CD14-positive monocyte (primary cell): Measurements from ENCODE around the gene ST3GAL2. TPM values are rescaled to one million over a fixed set of nuclear protein-coding genes. Genes with fewer than 3 reads are reported as not detected.
"Not testable (repeated sequence)": the region's sequence is repeated elsewhere in the genome, so short reads cannot be mapped to it uniquely, and the experiment has no call there.

ENCODE experiments used
- DNase-seq, 3 donors: peaks; one replicate each; pipeline ENCODE4 v3.0.0-alpha.2; 2011 to 2022
- H2AFZ ChIP-seq: 2 replicates; pipeline ENCODE4 v1.6.0; 2012; ENCODE audit warnings: mild to moderate bottlenecking, low read depth, low read length, inconsistent platforms; ENCODE audit not compliant: insufficient read depth, poor library complexity, severe bottlenecking
- H3K27ac ChIP-seq, 2 donors: 1 replicate in 1 of 2; 2 replicates in 1 of 2; pipeline ENCODE4 v1.5.1; 2012 to 2013; ENCODE audit warnings: low read length in 2 of 2, control low read depth in 1 of 2, inconsistent platforms in 1 of 2, low read depth in 1 of 2, mild to moderate bottlenecking in 1 of 2
- H3K27me3 ChIP-seq, 2 donors: one replicate each; pipeline versions ENCODE4 v1.6.0 to v1.6.1; 2011 to 2013; ENCODE audit warnings: low read length in 2 of 2; ENCODE audit not compliant: control insufficient read depth in 2 of 2, insufficient read depth in 2 of 2
- H3K36me3 ChIP-seq, 2 donors: replicated peaks in 1 of 2; 1 replicate in 1 of 2; 2 replicates in 1 of 2; pipeline versions ENCODE4 v1.5.1 to v1.6.1; 2012 to 2013; ENCODE audit warnings: low read length in 2 of 2, control low read depth in 1 of 2, inconsistent platforms in 1 of 2, mild to moderate bottlenecking in 1 of 2; ENCODE audit not compliant: insufficient read depth in 2 of 2, control insufficient read depth in 1 of 2
- H3K4me1 ChIP-seq, 2 donors: 1 replicate in 1 of 2; 2 replicates in 1 of 2; pipeline versions ENCODE4 v1.5.1 to v1.6.1; 2012 to 2013; ENCODE audit warnings: low read length in 2 of 2, control low read depth in 1 of 2, inconsistent platforms in 1 of 2, mild to moderate bottlenecking in 1 of 2, moderate library complexity in 1 of 2; ENCODE audit not compliant: insufficient read depth in 2 of 2, control insufficient read depth in 1 of 2
- H3K4me2 ChIP-seq: replicated peaks from 2 replicates; pipeline ENCODE3; 2012; ENCODE audit warnings: low read length, moderate library complexity, mild to moderate bottlenecking; ENCODE audit not compliant: poor library complexity, severe bottlenecking; ENCODE audit errors: extremely low read depth
- H3K4me3 ChIP-seq, 3 experiments: fragments of 200-600 bp in 1 of 3; sonication (generic) in 1 of 3; replicated peaks in 1 of 3; 1 replicate in 2 of 3; 2 replicates in 1 of 3; pipeline ENCODE4 v1.5.1; 2011 to 2013; ENCODE audit warnings: low read length in 3 of 3, mild to moderate bottlenecking in 3 of 3, control low read depth in 2 of 3, low read depth in 2 of 3, inconsistent platforms in 1 of 3, moderate library complexity in 1 of 3
- H3K79me2 ChIP-seq: 2 replicates; pipeline ENCODE4 v1.6.0; 2012; ENCODE audit warnings: mild to moderate bottlenecking, control low read depth, inconsistent platforms, low read length, moderate library complexity; ENCODE audit not compliant: insufficient read depth
- H3K9ac ChIP-seq: 2 replicates; pipeline ENCODE4 v1.6.0; 2017; ENCODE audit warnings: low read length, mild to moderate bottlenecking; ENCODE audit not compliant: insufficient read depth, poor library complexity, severe bottlenecking
- H3K9me3 ChIP-seq, 2 donors: replicated peaks in 1 of 2; 1 replicate in 1 of 2; 2 replicates in 1 of 2; pipeline versions ENCODE4 v1.5.1 to v1.6.1; 2012 to 2013; ENCODE audit warnings: low read length in 2 of 2, control low read depth in 1 of 2; ENCODE audit not compliant: control insufficient read depth in 1 of 2, insufficient read depth in 1 of 2
- H4K20me1 ChIP-seq: 2 replicates; pipeline ENCODE4 v1.6.0; 2012; ENCODE audit warnings: mild to moderate bottlenecking, low read length, control low read depth, moderate library complexity; ENCODE audit not compliant: insufficient read depth
- H3K27ac Mint-ChIP-seq, 7 donors: one replicate each; pipeline ENCODE4 v1.8.0; 2020; ENCODE audit warnings: mild to moderate bottlenecking in 7 of 7, mixed read lengths in 7 of 7, moderate library complexity in 6 of 7, inconsistent platforms in 2 of 7
- H3K27me3 Mint-ChIP-seq, 3 donors: one replicate each; pipeline ENCODE4 v1.8.0; 2021 to 2022; ENCODE audit warnings: low read depth in 3 of 3, mild to moderate bottlenecking in 3 of 3, mixed read lengths in 3 of 3, moderate library complexity in 3 of 3, inconsistent platforms in 1 of 3
- H3K36me3 Mint-ChIP-seq, 2 donors: one replicate each; pipeline ENCODE4 v1.8.0; 2020; ENCODE audit warnings: mixed read lengths in 2 of 2, inconsistent platforms in 1 of 2, mild to moderate bottlenecking in 1 of 2
- H3K4me1 Mint-ChIP-seq: one replicate; pipeline ENCODE4 v1.8.0; 2020; ENCODE audit warnings: mild to moderate bottlenecking, mixed read lengths
- H3K4me3 Mint-ChIP-seq, 2 donors: one replicate each; pipeline ENCODE4 v1.8.0; 2020; ENCODE audit warnings: mild to moderate bottlenecking in 2 of 2, mixed read lengths in 2 of 2, moderate library complexity in 1 of 2
- H3K9me3 Mint-ChIP-seq, 7 donors: one replicate each; pipeline ENCODE4 v1.8.0; 2020 to 2022; ENCODE audit warnings: mixed read lengths in 7 of 7, mild to moderate bottlenecking in 6 of 7, moderate library complexity in 6 of 7, inconsistent platforms in 2 of 7
- CTCF ChIP-seq: fragments of 200-600 bp; IDR thresholded peaks from one replicate; pipeline ENCODE4 v1.8.0; 2022; ENCODE audit warnings: antibody characterized with exemption, mild to moderate bottlenecking
- WGBS: methylation state at CpG from one replicate; pipeline ENCODE4 v1.1.5; 2013; ENCODE audit warnings: missing lambda C conversion rate; ENCODE audit not compliant: insufficient coverage; 5-methylcytosine and 5-hydroxymethylcytosine counted together
- intact Hi-C, 2 donors: fragments of 100-400 bp; cut with micrococcal nuclease; formaldehyde crosslinking; loops; one replicate each; pipeline versions ENCODE4 v1.15.0 to v1.15.1; 2023
- polyA plus RNA-seq, 3 donors: library from polyadenylated mRNA; depleted of rRNA in 1 of 3; unstranded in 2 of 3; stranded (reverse) in 1 of 3; fragments of 300-500 nt in 2 of 3; fragments of >200 nt in 1 of 3; fragmentation: Illumina TruSeq in 2 of 3; gene quantifications; 1 replicate in 2 of 3; 2 replicates in 1 of 3; pipeline ENCODE4 v1.2.3, GENCODE V29; 2012 to 2021

Gene ST3GAL2
- polyA plus RNA-seq, 3 donors, result 13.5 to 20.0 (median 18.4) TPM

GRCh38 chr16:70388006-70388680, 50.8 kb downstream of the ST3GAL2 start:
- no peaks in the 10 kb centered on the region for H3K9me3 Mint-ChIP-seq
- intact Hi-C loops, result loop anchor here in 1 of 2 donors (10.0 kb wide), 1 partner anchor 137 kb away; the partner anchor contains the start of genes COG4 and SF3B3
- no peak overlapping the region for H3K4me3 ChIP-seq
- no peaks in the 10 kb centered on the region for H3K27me3 ChIP-seq
- H3K9ac ChIP-seq, result no peak overlapping the region
- DNase-seq, result no peak
- H4K20me1 ChIP-seq, result peaks cover 4% of the 10 kb centered on the region
- H3K79me2 ChIP-seq, result no peaks in the 10 kb centered on the region
- H3K9me3 ChIP-seq, result no peaks in the 10 kb centered on the region
- H3K27ac Mint-ChIP-seq, result no peak overlapping the region
- no peak overlapping the region for H3K4me3 Mint-ChIP-seq
- peaks cover 38 to 71% of the 10 kb centered on the region in 2 donors for H3K36me3 Mint-ChIP-seq
- no peak overlapping the region for H2AFZ ChIP-seq
- 96% methylated on average over 14 of the region's 19 CpGs for WGBS
- no peak for TF ChIP-seq CTCF
- peaks cover 16 to 70% of the 10 kb centered on the region in 2 donors for H3K36me3 ChIP-seq
- H3K4me1 Mint-ChIP-seq, result no peaks in the 10 kb centered on the region
- no peak overlapping the region for H3K4me2 ChIP-seq
- peaks cover 0 to 1% (median 0%) of the 10 kb centered on the region in 3 donors for H3K27me3 Mint-ChIP-seq
- H3K27ac ChIP-seq, result no peak overlapping the region
- H3K4me1 ChIP-seq, result no peaks in the 10 kb centered on the region

GRCh38 chr16:70386289-70386986, 52.5 kb downstream of the ST3GAL2 start:
- not testable (repeated sequence) for H3K4me1 Mint-ChIP-seq, H3K9ac ChIP-seq, H3K27ac ChIP-seq, H3K4me1 ChIP-seq, H3K27me3 Mint-ChIP-seq, H3K27me3 ChIP-seq, H3K4me3 ChIP-seq, H4K20me1 ChIP-seq, H2AFZ ChIP-seq, H3K9me3 Mint-ChIP-seq, DNase-seq, H3K4me3 Mint-ChIP-seq, H3K9me3 ChIP-seq, H3K4me2 ChIP-seq, H3K79me2 ChIP-seq, H3K27ac Mint-ChIP-seq
- 92% methylated on average over 10 of the region's 20 CpGs for WGBS
- peaks cover 33 to 65% of the 10 kb centered on the region in 2 donors for H3K36me3 Mint-ChIP-seq
- H3K36me3 ChIP-seq, result peaks cover 16 to 60% of the 10 kb centered on the region in 2 donors
- intact Hi-C loops, result loop anchor here in 1 of 2 donors (10.0 kb wide), 1 partner anchor 138 kb away; the partner anchor contains the start of genes COG4 and SF3B3
